UCSD-AML1 (cell line): Measurements from ENCODE around the gene FRMPD2.
"Not testable (repeated sequence)": the region's sequence is repeated elsewhere in the genome, so short reads cannot be mapped to it uniquely, and the experiment has no call there.

Experiments used
- DNase-seq: peaks from one replicate; lab custom pipeline; 2025; ENCODE audit not compliant: unreplicated experiment; lab: John Stamatoyannopoulos, UW

The FRMPD2 gene

DNA sequence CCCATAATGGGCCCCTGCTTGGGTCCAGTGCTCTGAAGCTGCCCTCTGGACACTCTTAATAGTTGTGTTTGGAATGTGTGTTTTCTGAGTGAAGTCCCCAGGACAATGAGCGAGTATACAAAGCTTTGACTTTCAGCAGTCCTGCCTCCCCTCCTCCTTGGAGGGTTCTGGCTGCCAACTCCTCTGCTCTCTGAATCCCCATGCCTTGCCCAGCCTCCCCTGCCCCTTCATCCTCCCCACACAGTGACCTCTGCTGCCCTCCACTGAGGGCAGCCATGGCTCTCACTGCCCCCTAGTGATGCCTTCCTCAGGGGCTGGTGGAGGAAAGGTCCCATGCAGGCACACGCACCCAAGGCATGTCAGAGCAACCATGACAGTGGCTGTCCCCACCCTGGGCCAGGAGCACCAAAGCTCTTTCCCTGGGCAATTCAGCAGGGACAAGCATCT, 40.9 kb downstream of the FRMPD2 start:
- no peak for DNase-seq

DNA sequence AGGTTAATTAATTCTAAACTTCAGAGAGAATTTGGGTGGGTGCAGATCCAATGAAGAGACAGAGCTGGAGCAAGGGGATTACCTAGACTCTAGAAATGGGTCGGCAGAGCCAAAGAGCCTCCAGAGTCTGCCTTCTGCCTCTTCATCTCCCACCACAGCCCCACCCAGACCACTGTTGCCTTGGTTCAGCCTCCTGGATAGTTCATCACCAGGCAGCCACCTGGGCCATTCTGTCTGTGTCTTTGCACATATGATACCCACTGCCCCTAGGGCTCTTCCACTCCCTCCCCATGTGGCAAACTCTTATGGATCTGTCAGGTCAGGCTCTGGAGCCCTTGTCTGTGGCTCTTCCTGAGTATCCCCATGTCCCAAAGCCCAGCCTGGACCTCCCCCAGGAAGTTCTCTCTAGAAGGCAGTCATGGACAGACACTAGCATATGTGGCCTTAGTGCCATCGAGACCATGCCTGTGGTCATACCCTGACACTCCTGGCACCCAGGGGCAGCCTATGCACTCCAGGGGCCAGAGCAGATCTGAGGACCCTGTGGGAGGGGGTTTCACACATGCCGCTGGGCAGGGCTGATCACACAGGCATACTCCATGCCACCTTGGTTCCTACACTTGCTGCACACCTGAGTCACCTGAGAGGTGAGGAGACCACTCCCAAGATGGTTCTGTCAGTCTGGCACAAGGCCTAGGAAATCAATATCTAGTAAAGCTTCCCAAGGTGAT, 41.6 kb downstream of the FRMPD2 start:
- no peak for DNase-seq

DNA sequence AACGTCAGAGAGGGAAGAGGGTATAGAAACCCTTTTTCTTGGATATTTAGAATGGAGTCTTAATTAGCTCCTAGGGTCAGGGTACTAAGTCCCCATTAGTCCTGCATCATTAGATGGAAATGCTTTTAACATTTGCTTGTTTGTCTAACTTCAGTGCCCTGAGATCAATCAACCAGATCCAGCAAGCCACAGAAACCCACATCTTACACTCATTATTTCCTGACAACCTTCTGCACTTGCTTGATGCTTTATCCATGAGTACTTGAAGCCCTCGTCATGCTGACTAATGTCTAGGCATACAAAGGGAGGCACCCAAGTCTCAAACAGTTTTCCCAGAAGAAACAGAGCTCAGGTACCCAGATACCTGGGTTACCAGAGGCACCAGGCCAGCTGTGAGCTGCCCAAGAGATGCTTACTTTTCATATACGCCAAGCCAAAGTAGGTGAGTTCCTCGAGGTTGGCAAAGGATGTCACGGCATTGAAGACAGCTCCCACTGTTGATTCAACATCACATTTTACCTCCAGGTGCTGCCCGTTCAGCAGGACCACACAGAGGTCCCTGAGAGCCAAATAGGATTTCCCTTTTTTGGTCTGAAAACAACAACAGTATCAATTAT, 42.7 kb downstream of the FRMPD2 start:
- DNase-seq: no peak

- DNase-seq: no peak
These were observed 43.3 kb downstream of the FRMPD2 start for GRCh38 chr10:48231178-48231577.

DNA sequence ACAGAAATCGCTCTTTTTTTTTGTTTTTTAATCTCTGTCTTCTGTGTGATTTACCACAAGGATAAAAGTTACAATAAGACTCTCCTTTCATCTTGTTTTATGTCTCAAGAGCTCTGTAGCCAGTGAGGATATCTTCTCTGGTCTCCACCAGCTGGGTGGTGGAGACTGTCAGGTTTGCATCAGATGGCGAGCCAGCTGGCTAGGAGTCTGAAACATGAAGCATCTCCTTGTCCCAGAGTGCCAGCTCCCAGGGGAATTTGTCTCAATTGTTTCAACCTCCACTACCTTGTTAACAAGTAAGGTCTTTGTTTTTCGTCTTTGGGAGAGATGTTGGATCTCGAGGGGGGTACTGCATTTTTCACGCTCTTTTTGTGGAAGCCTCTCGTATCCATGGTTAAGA, 47.3 kb downstream of the FRMPD2 start:
- no peak for DNase-seq

DNA sequence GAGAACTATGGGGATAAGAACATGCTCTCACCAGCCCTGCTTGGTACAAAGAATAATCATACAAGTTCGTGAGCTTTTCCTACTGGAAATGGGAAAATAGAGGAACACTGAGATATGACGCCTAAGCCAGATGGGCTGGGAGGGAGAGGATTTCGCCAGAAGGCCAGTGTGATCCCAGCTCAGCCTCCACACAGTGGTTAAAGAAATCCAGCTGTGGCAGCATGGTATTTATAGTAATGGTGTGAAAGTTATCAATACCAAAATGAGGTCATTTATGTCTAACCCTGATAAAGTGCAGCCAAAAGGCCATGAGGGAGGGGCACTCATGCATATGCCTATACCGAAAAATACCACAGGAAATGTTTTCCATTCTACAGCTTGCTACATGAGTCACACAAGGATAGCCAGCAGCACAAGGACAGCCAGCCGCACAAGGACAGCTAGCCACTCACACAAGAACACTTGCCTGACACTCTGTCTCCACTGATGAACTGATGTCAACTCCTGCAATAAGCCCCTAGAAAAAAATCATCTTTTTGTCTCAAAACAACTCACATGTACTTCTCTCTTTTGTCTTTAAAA, 49.4 kb downstream of the FRMPD2 start:
- no peak for DNase-seq

GRCh38 chr10:48224296-48224695, 50.2 kb downstream of the FRMPD2 start:
- DNase-seq: no peak

DNA sequence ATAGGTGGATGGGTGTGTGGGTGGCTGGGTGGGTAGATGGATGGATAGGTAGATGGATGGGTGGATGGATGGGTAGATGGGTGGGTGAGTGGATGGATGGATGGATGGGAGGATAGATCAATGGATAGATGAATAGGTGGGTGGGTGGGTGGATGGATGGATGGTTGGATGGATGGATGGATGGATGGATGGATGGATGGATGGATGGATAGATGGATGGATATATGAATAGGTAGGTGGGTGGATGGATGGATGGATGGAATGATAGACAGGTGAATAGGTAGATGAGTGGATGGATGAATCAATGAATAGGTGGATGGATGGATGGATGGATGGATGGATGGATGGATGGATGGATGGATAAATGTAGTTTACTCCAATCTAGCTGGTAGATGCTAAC, 52.7 kb downstream of the FRMPD2 start:
- DNase-seq: no peak

DNA sequence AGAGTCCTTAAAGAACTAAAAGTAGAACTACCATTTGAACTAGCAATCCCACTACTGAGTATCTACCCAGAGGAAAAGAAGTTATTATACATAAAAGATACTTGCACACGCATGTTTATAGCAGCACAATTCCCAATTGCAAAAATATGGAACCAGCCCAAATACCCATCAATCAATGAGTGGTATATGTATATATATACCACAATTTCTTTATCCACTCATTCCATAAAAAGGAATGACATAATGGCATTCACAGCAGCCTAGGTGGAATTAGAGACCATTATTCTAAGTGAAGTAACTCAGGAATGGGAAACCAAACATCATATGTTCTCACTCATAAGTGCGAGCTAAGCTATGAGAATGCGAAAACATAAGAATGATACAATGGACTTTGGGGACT, 53.5 kb downstream of the FRMPD2 start:
- not testable (repeated sequence) for DNase-seq

GRCh38 chr10:48219194-48219593, 55.3 kb downstream of the FRMPD2 start:
- no peak for DNase-seq

DNA sequence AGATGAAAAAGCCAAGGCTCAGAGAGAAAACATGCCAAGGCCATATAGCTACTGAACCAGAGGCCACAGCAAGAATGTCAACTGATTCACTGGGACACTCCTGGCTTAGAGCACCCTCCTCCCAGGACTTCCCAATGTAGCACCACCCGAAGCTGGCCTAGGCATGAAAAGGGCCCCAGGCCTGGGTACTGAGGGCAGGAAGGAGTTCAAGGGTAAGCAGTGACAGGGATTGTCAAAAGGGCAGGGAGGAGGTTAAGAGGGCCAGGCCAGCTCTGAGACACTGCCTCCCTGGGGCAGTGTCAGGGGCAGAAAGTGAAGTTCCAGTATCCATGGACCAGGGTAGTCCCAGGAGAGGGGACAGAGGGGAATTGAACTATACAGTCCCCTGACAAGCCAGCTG, 57.8 kb downstream of the FRMPD2 start:
- DNase-seq: no peak

DNA sequence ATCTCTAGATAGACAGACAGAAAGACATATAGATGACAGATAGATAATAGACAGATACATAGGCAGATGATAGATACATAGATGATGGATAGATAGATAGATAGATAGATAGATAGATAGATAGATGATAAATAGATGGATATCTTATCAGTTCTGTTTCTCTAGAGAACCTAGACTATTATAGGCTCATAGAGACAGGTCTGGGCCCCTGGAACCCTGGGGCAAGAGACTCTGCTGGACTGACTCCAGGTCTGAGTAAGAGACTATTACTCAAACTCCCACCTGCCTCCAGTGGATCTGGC, 58.3 kb downstream of the FRMPD2 start:
- DNase-seq: no peak

DNA sequence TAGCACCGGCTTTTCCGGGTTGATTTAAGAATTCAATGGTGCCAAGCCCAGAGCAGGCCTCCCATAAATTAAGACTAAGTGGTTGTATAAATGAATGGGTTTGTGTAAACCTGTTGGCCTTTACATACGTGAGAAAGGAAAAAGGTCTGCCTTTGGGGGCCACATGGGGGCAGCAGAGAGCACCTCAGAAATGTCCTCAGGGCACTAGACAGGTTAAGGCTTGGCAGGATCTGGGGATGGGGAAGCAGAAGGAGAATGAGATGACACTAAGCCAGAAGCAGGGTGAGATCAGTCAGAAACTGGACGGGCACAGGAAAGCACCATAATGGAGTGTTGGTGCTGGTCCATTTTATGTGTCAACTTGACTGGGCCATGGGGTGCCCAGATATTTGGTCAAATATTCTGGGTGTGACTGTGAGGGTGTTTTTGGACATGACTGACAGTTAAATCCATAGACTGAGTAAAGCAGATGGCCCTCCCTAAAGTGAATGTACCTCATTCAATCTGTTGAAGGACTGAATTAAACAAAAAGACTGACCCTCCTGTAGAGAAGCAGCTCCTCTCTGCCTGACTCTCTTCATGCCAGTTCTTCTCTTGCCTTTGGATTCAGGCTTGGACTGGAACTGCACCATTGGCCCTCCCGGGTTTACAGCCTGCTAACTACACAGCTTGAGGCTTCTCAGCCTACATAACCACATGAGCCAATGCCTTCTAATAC, 58.9 kb downstream of the FRMPD2 start:
- peak; percentile 65 for DNase-seq

- no peak for DNase-seq
These were observed 59.6 kb downstream of the FRMPD2 start for GRCh38 chr10:48214716-48215485.

DNA sequence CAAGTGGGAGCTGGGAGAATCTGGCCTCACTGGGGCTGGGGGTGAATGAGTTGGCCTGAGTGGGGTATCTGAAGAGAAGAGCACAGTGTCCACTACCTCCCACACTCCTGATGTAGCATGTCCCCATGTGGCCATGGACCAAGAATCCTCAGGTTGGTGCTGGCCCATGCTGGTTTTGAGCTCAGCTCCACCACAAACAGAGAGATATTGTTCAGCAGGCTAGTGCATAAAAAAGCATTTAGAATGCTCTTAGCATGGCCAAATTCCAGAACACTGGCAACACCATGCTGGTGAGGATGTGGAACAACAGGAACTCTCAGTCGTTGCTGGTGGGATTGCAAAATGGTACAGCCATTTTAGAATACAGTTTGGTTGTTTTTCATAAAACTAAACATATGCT, 61.4 kb downstream of the FRMPD2 start:
- no peak for DNase-seq

GRCh38 chr10:48211777-48212176, 62.7 kb downstream of the FRMPD2 start:
- no peak for DNase-seq

GRCh38 chr10:48210966-48211365, 63.5 kb downstream of the FRMPD2 start:
- DNase-seq: no peak

DNA sequence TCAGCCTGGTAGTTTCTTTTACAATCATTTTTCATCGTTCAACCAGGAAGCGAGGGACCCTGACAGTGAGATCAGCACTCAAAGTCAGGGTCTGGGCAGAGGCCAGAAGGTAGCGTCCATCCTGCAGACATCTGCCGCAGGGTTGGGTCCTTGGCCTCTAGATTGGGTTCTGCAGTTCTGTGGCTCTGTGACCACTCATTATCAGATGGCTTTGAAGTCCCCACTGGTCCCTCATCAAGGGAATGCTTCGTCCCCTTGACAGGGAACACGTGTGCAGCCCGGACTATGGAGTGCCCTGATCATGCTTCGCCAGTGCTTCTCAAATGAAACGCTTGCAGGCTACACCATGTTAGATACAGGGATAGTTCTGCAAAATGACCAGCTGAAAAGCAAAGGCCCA, 64.1 kb downstream of the FRMPD2 start:
- no peak for DNase-seq

GRCh38 chr10:48209241-48209640, 65.3 kb downstream of the FRMPD2 start:
- DNase-seq: no peak

DNA sequence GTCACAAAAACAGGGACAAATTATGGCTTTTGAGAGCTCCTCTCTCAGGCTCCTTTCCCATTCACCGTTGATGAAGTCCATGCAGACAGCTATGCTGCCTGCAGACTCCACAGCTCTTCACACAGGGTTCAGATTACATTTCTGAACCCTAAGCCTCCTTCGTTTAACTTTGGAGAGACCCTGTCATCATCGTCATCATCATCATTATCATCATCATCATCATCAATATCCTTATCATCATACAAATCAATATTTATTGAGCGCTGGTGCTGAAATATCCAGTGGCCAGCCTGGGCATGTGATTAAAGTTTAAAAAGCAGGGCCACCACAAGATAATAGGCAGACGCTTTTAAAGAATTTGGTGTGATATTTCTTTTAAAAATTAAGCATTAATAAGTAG, 66.6 kb downstream of the FRMPD2 start:
- DNase-seq: no peak

- DNase-seq: no peak
These were observed 67.8 kb downstream of the FRMPD2 start for GRCh38 chr10:48206482-48207250.
